Measurements from ENCODE around the gene TUBB3. TPM values are rescaled to one million over a fixed set of nuclear protein-coding genes. Genes with fewer than 3 reads are reported as not detected.

Gene TUBB3
- total RNA-seq, 1 donor, result 95.9 TPM

DNA sequence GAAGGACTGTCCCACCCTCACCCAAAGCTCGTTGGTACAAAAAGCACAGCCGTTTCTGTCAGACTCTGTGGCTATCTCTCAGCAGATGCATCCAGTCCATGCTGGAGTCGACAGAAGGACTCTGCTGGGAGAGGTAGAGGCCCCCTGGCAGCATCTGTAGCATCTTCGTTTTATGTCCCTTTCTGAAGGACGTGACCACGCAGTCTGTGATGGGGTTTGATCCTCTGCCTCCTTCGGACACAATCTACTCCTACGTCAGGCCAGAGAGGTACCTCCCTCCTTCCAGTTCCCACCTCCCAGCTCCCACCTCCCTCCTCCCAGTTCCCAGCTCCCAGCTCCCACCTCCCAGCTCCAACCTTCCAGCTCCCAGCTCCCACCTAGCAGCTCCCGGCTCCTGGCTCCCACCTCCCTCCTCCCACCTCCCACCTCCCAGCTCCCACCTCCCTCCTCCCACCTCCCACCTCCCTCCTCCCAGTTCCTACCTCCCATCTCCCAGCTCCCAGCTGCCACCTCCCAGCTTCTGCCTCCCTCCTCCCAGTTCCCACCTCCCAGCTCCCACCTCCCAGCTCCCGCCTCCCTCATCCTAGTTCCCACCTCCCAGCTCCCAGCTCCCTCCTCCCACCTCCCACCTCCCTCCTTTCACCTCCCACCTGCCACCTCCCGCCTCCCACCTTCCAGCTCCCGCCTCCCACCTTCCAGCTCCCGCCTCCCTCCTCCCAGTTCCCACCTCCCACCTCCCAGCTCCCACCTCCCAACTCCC is 15.9 kb upstream of the TUBB3 start:
- no peak overlapping the region for H3K4me3 ChIP-seq (ENCODE audit: low read depth, low read length)
- DNase-seq (ENCODE audit: low read depth), result no peak
- TF ChIP-seq, protein P1, sequence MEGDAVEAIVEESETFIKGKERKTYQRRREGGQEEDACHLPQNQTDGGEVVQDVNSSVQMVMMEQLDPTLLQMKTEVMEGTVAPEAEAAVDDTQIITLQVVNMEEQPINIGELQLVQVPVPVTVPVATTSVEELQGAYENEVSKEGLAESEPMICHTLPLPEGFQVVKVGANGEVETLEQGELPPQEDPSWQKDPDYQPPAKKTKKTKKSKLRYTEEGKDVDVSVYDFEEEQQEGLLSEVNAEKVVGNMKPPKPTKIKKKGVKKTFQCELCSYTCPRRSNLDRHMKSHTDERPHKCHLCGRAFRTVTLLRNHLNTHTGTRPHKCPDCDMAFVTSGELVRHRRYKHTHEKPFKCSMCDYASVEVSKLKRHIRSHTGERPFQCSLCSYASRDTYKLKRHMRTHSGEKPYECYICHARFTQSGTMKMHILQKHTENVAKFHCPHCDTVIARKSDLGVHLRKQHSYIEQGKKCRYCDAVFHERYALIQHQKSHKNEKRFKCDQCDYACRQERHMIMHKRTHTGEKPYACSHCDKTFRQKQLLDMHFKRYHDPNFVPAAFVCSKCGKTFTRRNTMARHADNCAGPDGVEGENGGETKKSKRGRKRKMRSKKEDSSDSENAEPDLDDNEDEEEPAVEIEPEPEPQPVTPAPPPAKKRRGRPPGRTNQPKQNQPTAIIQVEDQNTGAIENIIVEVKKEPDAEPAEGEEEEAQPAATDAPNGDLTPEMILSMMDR (IDR thresholded peaks at IDR 0.05; ENCODE audit: insufficient read depth, low read depth, low read length), result no peak

DNA sequence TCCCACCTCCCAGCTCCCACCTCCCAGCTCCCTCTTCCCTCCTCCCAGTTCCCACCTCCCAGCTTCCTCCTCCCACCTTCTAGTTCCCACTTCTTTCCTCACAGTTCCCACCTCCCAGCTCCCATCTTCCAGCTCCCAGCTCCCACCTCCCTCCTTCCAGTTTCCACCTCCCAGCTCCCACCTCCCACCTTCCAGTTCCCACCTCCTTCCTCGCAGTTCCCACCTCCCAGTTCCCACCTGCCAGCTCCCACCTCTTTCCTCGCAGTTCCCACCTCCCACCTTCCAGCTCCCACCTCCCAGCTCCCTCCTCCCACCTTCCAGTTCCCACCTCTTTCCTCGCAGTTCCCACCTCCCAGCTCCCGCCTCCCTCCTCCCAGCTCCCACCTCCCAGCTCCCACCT is 14.9 kb upstream of the TUBB3 start:
- DNase-seq (ENCODE audit: low read depth), result no peak
- TF ChIP-seq, protein P1 (IDR thresholded peaks at IDR 0.05; ENCODE audit: insufficient read depth, low read depth, low read length), result no peak
- H3K4me3 ChIP-seq (ENCODE audit: low read depth, low read length), result no peak overlapping the region

DNA sequence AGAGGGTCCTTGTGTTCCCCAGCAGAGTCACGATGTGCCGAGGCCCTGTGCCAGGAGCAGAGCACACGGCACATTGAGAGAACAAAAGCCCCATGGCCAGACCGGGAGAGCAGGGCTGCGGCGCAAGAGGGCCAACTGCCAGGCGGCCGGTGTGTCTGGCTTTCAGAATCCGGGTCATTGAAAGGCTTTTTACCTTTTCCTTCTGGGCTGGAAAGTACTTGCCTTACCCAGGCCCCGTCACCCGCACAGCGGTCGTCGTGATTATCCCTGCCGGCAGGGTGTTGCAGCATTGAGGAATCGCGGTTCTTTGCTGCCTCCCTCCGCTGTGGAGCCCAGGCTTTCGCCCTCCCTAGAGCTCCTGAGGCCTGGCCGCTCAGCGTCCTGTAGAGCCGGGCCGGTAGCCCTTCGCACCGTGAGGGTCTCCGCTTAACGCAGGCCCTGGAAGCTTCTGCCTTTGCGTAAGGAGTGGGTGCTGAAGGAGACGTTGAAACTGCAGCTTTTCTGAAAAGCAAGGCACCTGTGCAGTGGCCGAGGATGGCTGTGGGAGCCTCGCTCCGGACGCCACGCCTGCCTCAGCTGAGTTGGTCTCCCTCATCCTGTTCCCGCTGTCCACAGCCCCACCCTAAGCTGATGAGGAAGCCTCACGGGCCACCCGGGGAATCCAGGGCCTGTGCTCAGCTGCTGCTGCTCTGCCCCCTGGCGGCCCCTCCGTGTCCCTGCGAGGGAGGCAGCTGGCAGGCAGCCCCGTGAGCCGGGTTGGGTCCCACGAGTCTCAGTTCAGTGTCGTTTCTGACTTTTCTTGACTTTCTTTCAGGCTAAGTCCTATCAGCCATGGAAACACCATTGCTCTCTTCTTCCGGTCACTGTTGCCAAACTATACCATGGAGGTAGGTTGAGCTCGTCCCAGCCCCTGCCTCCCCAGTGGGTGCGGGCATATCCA is 13.1 kb upstream of the TUBB3 start:
- DNase-seq (ENCODE audit: low read depth), result peak; percentile 83
- TF ChIP-seq, protein P1 (IDR thresholded peaks at IDR 0.05; ENCODE audit: insufficient read depth, low read depth, low read length), result peak; percentile 94

DNA sequence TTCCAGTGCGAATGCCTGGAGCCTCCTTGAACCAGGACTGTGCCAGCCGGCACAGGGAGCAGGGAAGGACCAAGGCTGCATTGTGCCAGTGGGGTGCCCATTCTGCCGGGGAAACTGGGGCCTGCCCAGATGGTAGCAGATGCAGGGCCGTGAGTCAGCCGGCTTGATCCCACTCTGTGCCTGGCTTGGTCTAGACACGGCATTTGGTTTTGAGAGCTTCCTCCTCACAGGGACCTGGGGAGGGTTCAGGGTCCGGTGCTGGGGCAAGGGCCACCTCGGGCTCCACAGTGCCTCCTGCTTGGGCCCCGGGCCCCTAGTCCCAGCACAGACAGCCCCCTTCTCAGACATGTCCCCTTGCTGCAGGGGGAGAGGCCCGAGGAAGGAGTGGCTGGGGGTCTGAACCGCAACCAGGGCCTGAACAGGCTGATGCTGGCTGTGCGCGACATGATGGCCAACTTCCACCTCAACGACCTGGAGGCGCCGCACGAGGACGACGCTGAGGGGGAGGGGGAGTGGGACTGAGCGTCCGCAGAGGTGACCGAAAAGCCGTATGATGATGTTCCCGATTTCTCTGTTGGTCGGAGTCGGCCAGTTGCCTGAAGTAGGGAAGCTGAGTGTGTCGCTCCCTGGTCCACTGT is 12.3 kb upstream of the TUBB3 start:
- DNase-seq (ENCODE audit: low read depth), result no peak
- TF ChIP-seq, protein P1 (IDR thresholded peaks at IDR 0.05; ENCODE audit: insufficient read depth, low read depth, low read length), result no peak
- no peak overlapping the region for H3K4me3 ChIP-seq (ENCODE audit: low read depth, low read length)

More for the DNA sequence above, 13.1 kb upstream of the TUBB3 start:
- no peak overlapping the region for H3K4me3 ChIP-seq (ENCODE audit: low read depth, low read length)

DNA sequence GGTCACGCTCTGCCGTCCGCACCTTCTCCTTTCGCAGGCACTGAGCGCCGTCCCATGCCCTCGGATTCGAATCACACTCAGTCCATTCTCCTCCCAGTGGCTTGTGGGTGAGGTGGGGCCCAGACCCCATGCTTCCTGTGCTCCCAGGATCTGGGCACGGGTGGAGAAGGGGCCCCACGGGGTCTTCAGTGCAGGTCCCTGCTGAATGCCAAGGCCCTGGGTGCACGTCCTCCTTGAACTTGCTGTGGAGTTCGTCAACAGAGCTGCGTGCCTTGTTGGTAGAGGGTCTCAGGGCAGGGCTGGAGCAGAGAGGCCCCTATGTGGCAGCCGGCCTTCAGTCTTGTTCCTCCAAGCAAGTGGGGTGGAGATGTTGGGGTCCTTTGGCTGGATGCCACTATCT is 11.8 kb upstream of the TUBB3 start:
- TF ChIP-seq, protein P1 (IDR thresholded peaks at IDR 0.05; ENCODE audit: insufficient read depth, low read depth, low read length), result no peak
- no peak overlapping the region for H3K4me3 ChIP-seq (ENCODE audit: low read depth, low read length)
- no peak for DNase-seq (ENCODE audit: low read depth)

DNA sequence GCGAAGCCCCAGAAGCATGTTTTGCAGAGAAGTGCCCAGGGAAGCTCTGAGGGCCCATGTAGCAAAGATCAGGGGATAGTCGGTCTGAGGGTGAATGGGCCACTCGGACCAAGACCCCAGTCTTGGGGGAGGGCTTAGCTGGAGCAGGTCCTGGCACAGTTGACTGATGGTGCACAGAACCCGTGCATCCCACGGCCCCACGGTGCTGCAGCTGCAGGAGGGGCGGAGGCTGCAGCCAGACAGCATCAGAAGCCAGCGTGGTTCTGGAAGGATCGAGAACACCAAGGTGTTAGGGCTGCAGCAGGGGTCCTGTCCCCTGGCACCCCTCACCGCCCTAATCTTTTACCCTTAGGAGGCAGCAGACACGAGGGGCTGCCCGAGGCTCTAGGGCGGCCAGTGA is 11.0 kb upstream of the TUBB3 start:
- no peak overlapping the region for H3K4me3 ChIP-seq (ENCODE audit: low read depth, low read length)
- TF ChIP-seq, protein P1 (IDR thresholded peaks at IDR 0.05; ENCODE audit: insufficient read depth, low read depth, low read length), result no peak
- no peak for DNase-seq (ENCODE audit: low read depth)

All from fibroblast of villous mesenchyme (primary cell).